GM20000 (cell line): Measurements from ENCODE around the gene ADAMTSL1.

Experiments used
- DNase-seq: peaks from one replicate; pipeline ENCODE4 v3.0.0; 2012; ENCODE audit warnings: low spot score
- CTCF ChIP-seq: IDR thresholded peaks from 2 replicates; pipeline ENCODE4 v1.5.1; 2012; ENCODE audit warnings: mild to moderate bottlenecking, control low read depth; ENCODE audit errors: extremely low read depth, missing control alignments

ADAMTSL1 gene

GRCh38 chr9:18438951-18439350 lies 35.0 kb upstream of the ADAMTSL1 start:
- TF ChIP-seq CTCF, result no peak
- DNase-seq, result no peak

- peak; percentile 6 for DNase-seq
- TF ChIP-seq CTCF, result no peak
These were observed 32.7 kb upstream of the ADAMTSL1 start for GRCh38 chr9:18441261-18441660.

- peak; percentile 95 for TF ChIP-seq CTCF
- peak; percentile 63 for DNase-seq
These were observed 31.1 kb upstream of the ADAMTSL1 start for GRCh38 chr9:18442629-18443491.

- no peak for TF ChIP-seq CTCF
- DNase-seq, result no peak
These were observed 26.8 kb upstream of the ADAMTSL1 start for GRCh38 chr9:18447131-18447530.

- no peak for DNase-seq
- no peak for TF ChIP-seq CTCF
These were observed 26.4 kb upstream of the ADAMTSL1 start for GRCh38 chr9:18447541-18447940.

- no peak for DNase-seq
- TF ChIP-seq CTCF, result no peak
These were observed 25.9 kb upstream of the ADAMTSL1 start for GRCh38 chr9:18448101-18448500.

GRCh38 chr9:18451406-18451805 lies 22.5 kb upstream of the ADAMTSL1 start:
- DNase-seq, result no peak
- no peak for TF ChIP-seq CTCF
